PC-9 (cell line): ENCODE results near the gene CETP. TPM values are rescaled to one million over a fixed set of nuclear protein-coding genes. Genes with fewer than 3 reads are reported as not detected.

Experiments used
- BruUV-seq: library from RNA; stranded (reverse); fragments of 400-500 nt; replicated peaks from 2 replicates; lab custom pipeline; 2021; lab: Mats Ljungman, UMichigan
- CTCF ChIA-PET: fragments of 300-600 bp; sonication (Branson Sonifier 250); formaldehyde crosslinking; loops from one replicate; lab custom pipeline; 2022; ENCODE audit warnings: antibody characterized with exemption; lab: Charles Lee
- POLR2A ChIA-PET: fragments of 300-600 bp; sonication (Branson Sonifier 250); formaldehyde crosslinking; loops from one replicate; lab custom pipeline; 2022; ENCODE audit warnings: antibody characterized with exemption; ENCODE audit not compliant: unreplicated experiment; lab: Charles Lee
- DNase-seq, 2 experiments: peaks; one replicate each; pipeline versions ENCODE4 v3.0.0 to v3.0.0-alpha.2; 2015 to 2022; ENCODE audit warnings: mixed read lengths in 1 of 2
- H2AFZ ChIP-seq: fragments of 200-600 bp; sonication (generic); 2 replicates; pipeline ENCODE4 v1.8.1; 2017; ENCODE audit warnings: antibody characterized with exemption
- H3F3A ChIP-seq: fragments of 200-600 bp; sonication (generic); 2 replicates; pipeline ENCODE4 v1.8.1; 2017; ENCODE audit warnings: antibody characterized with exemption, mild to moderate bottlenecking, low read depth; ENCODE audit not compliant: insufficient read depth
- H3K27ac ChIP-seq: fragments of 200-600 bp; sonication (generic); 2 replicates; pipeline ENCODE4 v1.6.1; 2016; ENCODE audit warnings: mixed run types
- H3K27me3 ChIP-seq: fragments of 200-600 bp; sonication (generic); 2 replicates; pipeline ENCODE4 v1.6.1; 2016; ENCODE audit warnings: low read depth, mixed run types; ENCODE audit not compliant: insufficient read depth
- H3K36me3 ChIP-seq: fragments of 200-600 bp; sonication (generic); 2 replicates; pipeline ENCODE4 v1.6.1; 2016; ENCODE audit warnings: low read depth, mixed run types
- H3K4me1 ChIP-seq: fragments of 200-600 bp; sonication (generic); replicated peaks from 2 replicates; pipeline ENCODE4 v1.6.1; 2016; ENCODE audit warnings: mixed run types; ENCODE audit not compliant: insufficient read depth
- H3K4me2 ChIP-seq: fragments of 200-600 bp; sonication (generic); 2 replicates; pipeline ENCODE4 v1.6.1; 2017; ENCODE audit warnings: mixed run types
- H3K4me3 ChIP-seq: fragments of 200-600 bp; sonication (generic); 2 replicates; pipeline ENCODE4 v1.6.1; 2016; ENCODE audit warnings: mixed run types
- H3K79me2 ChIP-seq: fragments of 200-600 bp; sonication (generic); 2 replicates; pipeline ENCODE4 v1.6.1; 2017; ENCODE audit warnings: low read depth, mixed run types
- H3K9me2 ChIP-seq: fragments of 200-600 bp; sonication (generic); 2 replicates; pipeline ENCODE4 v1.8.1; 2017; ENCODE audit warnings: mild to moderate bottlenecking; ENCODE audit not compliant: insufficient read depth
- H3K9me3 ChIP-seq: fragments of 200-600 bp; sonication (generic); 2 replicates; pipeline ENCODE4 v1.8.1; 2016; ENCODE audit warnings: low read depth; ENCODE audit not compliant: insufficient read depth
- H4K20me1 ChIP-seq: fragments of 200-600 bp; sonication (generic); 2 replicates; pipeline ENCODE4 v1.8.1; 2017; ENCODE audit not compliant: insufficient read depth
- EZH2 ChIP-seq: fragments of 200-600 bp; sonication (generic); IDR thresholded peaks from 2 replicates; pipeline ENCODE4 v1.8.0; 2017; ENCODE audit warnings: antibody characterized with exemption, low read depth
- intact Hi-C: fragments of 100-400 bp; cut with micrococcal nuclease; formaldehyde crosslinking; loops from one replicate; pipeline ENCODE4 v1.10.0; 2022; ENCODE audit not compliant: unreplicated experiment
- total RNA-seq: library from RNA; stranded (reverse); gene quantifications from 2 replicates; pipeline ENCODE4 v1.2.3, GENCODE V29; 2021
- TF ChIP-seq, protein P1 (sequence below): fragments of 200-600 bp; sonication (generic); conservative IDR thresholded peaks from 2 replicates; pipeline ENCODE4 v1.6.1; 2017; ENCODE audit warnings: mixed run types, antibody characterized with exemption, mild to moderate bottlenecking, moderate library complexity

The CETP gene
- total RNA-seq, 1 experiment from 2014 or later, result not detected

DNA sequence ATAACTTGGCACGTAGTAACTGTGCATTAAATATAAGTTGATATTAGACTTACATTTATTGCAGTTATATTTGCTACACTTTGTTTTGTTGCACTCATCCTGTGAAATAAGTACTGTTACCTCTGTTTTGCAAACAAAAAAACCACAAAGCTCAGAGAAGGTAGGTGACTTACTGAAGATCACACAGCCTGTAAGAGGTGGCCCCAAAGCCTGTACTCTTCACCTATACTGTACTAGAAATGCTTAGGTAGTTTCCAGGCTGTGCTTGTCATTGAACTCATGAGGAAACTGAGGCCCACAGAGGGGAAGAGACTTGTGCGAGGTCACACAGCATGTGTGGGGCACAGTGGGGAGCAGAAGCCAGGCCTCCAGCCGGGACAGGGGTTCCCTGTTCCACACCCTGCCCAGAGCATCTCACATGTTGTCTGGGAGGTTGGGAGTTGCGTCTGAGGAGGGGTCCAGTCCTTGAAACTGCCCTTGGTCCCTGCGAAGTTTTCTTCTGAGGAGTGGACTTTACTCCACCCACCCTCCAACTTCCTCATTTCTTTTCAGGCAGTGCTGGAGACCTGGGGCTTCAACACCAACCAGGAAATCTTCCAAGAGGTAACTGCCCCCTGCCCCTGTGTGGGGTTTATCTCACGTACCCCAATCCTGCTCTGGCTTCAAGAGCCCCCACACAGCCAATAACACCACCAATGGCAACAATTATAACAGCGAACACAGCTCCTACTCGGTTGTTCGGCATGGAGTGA is 13.0 kb downstream of the CETP start:
- Histone ChIP-seq H3K9me2 (no peaks in the 10 kb centered on the region), H3K27ac (no peak overlapping the region), H3F3A (no peaks in the 10 kb centered on the region), H3K4me2 (no peak overlapping the region), H3K79me2 (no peaks in the 10 kb centered on the region), H3K4me1 (no peaks in the 10 kb centered on the region), H3K4me3 (no peak overlapping the region), H2AFZ (no peak overlapping the region), H3K27me3 (no peaks in the 10 kb centered on the region), H3K9me3 (no peaks in the 10 kb centered on the region), H4K20me1 (no peaks in the 10 kb centered on the region), H3K36me3 (no peaks in the 10 kb centered on the region)
- POLR2A ChIA-PET, result interaction anchor here (0.5 kb wide), 1 partner anchor 558 kb away, joined by 4 read pairs; no protein-coding TSS in a partner anchor
- no peak for DNase-seq
- BruUV-seq, result no TSS peak
- intact Hi-C loops, result no loop called here
- CTCF ChIA-PET, result no interaction called here
- TF ChIP-seq, protein P1, sequence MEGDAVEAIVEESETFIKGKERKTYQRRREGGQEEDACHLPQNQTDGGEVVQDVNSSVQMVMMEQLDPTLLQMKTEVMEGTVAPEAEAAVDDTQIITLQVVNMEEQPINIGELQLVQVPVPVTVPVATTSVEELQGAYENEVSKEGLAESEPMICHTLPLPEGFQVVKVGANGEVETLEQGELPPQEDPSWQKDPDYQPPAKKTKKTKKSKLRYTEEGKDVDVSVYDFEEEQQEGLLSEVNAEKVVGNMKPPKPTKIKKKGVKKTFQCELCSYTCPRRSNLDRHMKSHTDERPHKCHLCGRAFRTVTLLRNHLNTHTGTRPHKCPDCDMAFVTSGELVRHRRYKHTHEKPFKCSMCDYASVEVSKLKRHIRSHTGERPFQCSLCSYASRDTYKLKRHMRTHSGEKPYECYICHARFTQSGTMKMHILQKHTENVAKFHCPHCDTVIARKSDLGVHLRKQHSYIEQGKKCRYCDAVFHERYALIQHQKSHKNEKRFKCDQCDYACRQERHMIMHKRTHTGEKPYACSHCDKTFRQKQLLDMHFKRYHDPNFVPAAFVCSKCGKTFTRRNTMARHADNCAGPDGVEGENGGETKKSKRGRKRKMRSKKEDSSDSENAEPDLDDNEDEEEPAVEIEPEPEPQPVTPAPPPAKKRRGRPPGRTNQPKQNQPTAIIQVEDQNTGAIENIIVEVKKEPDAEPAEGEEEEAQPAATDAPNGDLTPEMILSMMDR, result no peak
- no peak for TF ChIP-seq EZH2

DNA sequence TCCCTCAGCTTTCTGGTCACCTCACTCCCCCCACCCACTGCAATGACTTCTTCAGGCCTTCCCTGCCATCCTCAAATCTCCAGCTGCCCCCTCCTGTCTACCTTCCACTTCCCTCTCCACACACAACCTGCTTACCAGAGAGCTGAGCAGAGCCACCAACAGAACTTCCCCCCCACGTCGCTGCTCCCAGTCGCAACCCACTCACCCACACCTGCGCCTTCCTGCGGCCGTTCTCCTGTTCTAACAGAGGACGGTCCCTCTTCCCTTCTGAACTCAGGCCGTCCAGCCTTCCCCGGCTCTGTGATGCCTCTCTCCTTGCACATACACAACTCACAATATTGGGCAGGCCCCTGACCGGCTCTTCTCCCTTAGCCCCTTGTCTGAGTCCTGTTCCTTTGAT is 14.0 kb downstream of the CETP start:
- H2AFZ ChIP-seq, result no peak overlapping the region
- no peaks in the 10 kb centered on the region for H3K36me3 ChIP-seq
- intact Hi-C loops, result no loop called here
- POLR2A ChIA-PET, result no interaction called here
- no peaks in the 10 kb centered on the region for H4K20me1 ChIP-seq
- no TSS peak for BruUV-seq
- no peak overlapping the region for H3K4me2 ChIP-seq
- TF ChIP-seq, protein P1, result no peak
- TF ChIP-seq EZH2, result no peak
- no peaks in the 10 kb centered on the region for H3K9me3 ChIP-seq
- CTCF ChIA-PET, result no interaction called here
- no peaks in the 10 kb centered on the region for H3F3A ChIP-seq
- H3K27me3 ChIP-seq, result no peaks in the 10 kb centered on the region
- H3K4me3 ChIP-seq, result no peak overlapping the region
- no peaks in the 10 kb centered on the region for H3K79me2 ChIP-seq
- no peak overlapping the region for H3K27ac ChIP-seq
- no peak for DNase-seq
- H3K9me2 ChIP-seq, result no peaks in the 10 kb centered on the region
- no peaks in the 10 kb centered on the region for H3K4me1 ChIP-seq

DNA sequence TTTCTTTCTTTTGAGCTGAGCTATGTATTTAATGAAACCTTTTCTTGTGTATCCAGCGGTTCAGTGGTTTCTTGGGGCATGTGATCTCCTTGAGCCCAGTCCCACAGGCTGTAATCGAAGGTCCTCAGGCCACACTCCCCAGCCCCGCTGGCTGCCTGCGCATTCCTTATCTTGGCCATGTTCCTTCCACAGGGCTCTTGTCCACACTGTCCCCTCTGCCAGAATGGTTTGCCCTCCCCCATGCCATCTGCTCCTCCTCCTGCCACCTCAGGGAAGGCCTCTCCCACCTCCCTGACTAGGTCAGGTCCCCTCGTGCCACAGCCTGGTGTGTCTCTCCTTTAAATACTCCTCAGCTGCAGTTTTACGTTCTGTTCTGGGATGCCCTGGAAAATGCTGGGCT is 15.5 kb downstream of the CETP start:
- Histone ChIP-seq H4K20me1 (no peaks in the 10 kb centered on the region), H2AFZ (no peak overlapping the region), H3K79me2 (no peaks in the 10 kb centered on the region), H3K4me2 (no peak overlapping the region), H3K36me3 (no peaks in the 10 kb centered on the region), H3K4me1 (no peaks in the 10 kb centered on the region), H3F3A (no peaks in the 10 kb centered on the region), H3K27ac (no peak overlapping the region), H3K9me2 (no peaks in the 10 kb centered on the region), H3K4me3 (no peak overlapping the region), H3K27me3 (no peaks in the 10 kb centered on the region), H3K9me3 (no peaks in the 10 kb centered on the region)
- POLR2A ChIA-PET, result no interaction called here
- no TSS peak for BruUV-seq
- TF ChIP-seq EZH2, result no peak
- TF ChIP-seq, protein P1, result no peak
- intact Hi-C loops, result no loop called here
- CTCF ChIA-PET, result no interaction called here
- no peak for DNase-seq
